Measurements from ENCODE around the gene MLXIP. TPM values are rescaled to one million over a fixed set of nuclear protein-coding genes. Genes with fewer than 3 reads are reported as not detected.

The MLXIP gene
- total and polyA plus RNA-seq, 2 of the 13 experiments (the other 11 are each of a cell fraction or from before 2014, with no cell fraction given), result 5.3 to 6.7 TPM

DNA sequence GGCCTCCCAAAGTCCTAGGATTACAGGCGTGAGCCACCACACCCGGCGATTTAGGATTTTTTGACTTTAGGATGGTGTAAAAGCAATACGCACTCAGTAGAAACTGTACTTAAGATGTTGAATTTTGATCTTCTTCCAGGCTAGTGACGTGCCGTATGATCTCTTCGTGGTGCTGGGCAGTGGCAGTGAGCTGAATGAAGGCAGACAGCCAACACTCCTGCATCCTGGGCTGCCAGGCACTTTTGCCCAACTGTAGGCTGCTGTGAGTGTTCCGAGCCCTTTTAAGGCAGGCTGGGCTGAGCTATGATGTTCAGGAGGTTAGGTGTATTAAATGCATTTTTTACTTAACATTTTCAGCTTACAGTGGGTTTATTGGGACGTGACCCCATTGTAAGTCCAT, 74.2 kb downstream of the MLXIP start:
- CTCF ChIA-PET (ENCODE audit: low intra/inter-chr PET ratio, low total read pairs), result no interaction called here
- Histone ChIP-seq H3K27me3 (ENCODE audit: control insufficient read depth in 1 of 2, insufficient read depth in 2 of 2, low read length in 2 of 2) (peaks cover 2 to 20% of the 10 kb centered on the region in 2 experiments; a peak in 3 of 5 replicates), H3K27ac (ENCODE audit: extremely low read length, insufficient read depth, low read length) (no peak overlapping the region), H3K79me2 (ENCODE audit: insufficient read depth, low read length) (no peaks in the 10 kb centered on the region), H3K9ac (ENCODE audit: insufficient read depth, low read depth, low read length) (no peak overlapping the region), H3K4me1 (ENCODE audit: insufficient read depth, low read length) (no peaks in the 10 kb centered on the region), H4K20me1 (ENCODE audit: insufficient read depth, low read length) (no peaks in the 10 kb centered on the region), H3K4me3 (replicated peaks in 1 of 3; ENCODE audit: insufficient read depth in 1 of 3, low read depth in 2 of 3, low read length in 3 of 3) (no peak overlapping the region), H3K9me3 (ENCODE audit: low read length) (no peaks in the 10 kb centered on the region), H3K4me2 (ENCODE audit: low read depth, low read length) (no peak overlapping the region), H3K36me3 (replicated peaks in 1 of 2; ENCODE audit: control insufficient read depth in 1 of 2, insufficient read depth in 2 of 2, low read length in 2 of 2) (no peaks in the 10 kb centered on the region), H2AFZ (ENCODE audit: low read length) (no peak overlapping the region)
- WGBS (ENCODE audit: low lambda C conversion rate), result 76% methylated on average over 8 of the region's 9 CpGs
- TF ChIP-seq ZBTB1 (CRISPR knock-in tag; IDR thresholded peaks at IDR 0.05; ENCODE audit: borderline replicate concordance), result no peak
- TF ChIP-seq, protein P1, sequence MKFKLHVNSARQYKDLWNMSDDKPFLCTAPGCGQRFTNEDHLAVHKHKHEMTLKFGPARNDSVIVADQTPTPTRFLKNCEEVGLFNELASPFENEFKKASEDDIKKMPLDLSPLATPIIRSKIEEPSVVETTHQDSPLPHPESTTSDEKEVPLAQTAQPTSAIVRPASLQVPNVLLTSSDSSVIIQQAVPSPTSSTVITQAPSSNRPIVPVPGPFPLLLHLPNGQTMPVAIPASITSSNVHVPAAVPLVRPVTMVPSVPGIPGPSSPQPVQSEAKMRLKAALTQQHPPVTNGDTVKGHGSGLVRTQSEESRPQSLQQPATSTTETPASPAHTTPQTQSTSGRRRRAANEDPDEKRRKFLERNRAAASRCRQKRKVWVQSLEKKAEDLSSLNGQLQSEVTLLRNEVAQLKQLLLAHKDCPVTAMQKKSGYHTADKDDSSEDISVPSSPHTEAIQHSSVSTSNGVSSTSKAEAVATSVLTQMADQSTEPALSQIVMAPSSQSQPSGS (CRISPR knock-in tag; IDR thresholded peaks at IDR 0.05), result no peak
- no peak for TF ChIP-seq ZNF343 (CRISPR knock-in tag; IDR thresholded peaks at IDR 0.05)
- TF ChIP-seq HNRNPH1 (optimal IDR thresholded peaks at IDR 0.05; ENCODE audit: low read depth, low read length), result no peak
- TF ChIP-seq, protein P2, sequence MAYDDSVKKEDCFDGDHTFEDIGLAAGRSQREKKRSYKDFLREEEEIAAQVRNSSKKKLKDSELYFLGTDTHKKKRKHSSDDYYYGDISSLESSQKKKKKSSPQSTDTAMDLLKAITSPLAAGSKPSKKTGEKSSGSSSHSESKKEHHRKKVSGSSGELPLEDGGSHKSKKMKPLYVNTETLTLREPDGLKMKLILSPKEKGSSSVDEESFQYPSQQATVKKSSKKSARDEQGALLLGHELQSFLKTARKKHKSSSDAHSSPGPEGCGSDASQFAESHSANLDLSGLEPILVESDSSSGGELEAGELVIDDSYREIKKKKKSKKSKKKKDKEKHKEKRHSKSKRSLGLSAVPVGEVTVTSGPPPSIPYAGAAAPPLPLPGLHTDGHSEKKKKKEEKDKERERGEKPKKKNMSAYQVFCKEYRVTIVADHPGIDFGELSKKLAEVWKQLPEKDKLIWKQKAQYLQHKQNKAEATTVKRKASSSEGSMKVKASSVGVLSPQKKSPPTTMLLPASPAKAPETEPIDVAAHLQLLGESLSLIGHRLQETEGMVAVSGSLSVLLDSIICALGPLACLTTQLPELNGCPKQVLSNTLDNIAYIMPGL (CRISPR knock-in tag; IDR thresholded peaks at IDR 0.05; ENCODE audit: borderline replicate concordance in 1 of 2, low read depth in 1 of 2), result no peak
- TF ChIP-seq, protein P3, sequence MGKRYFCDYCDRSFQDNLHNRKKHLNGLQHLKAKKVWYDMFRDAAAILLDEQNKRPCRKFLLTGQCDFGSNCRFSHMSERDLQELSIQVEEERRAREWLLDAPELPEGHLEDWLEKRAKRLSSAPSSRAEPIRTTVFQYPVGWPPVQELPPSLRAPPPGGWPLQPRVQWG (CRISPR knock-in tag; IDR thresholded peaks at IDR 0.05; ENCODE audit: borderline replicate concordance, low read depth), result no peak
- TF ChIP-seq ZSCAN21 (CRISPR knock-in tag; IDR thresholded peaks at IDR 0.05; ENCODE audit: borderline replicate concordance), result no peak
- TF ChIP-seq ZNF629 (CRISPR knock-in tag; conservative IDR thresholded peaks at IDR 0.05), result no peak
- no peak for TF ChIP-seq CBX1 (IDR thresholded peaks at IDR 0.05; ENCODE audit: low read depth)
- TF ChIP-seq ZNF138 (CRISPR knock-in tag; IDR thresholded peaks at IDR 0.05; ENCODE audit: low read depth), result no peak
- TF ChIP-seq TRIM24 (CRISPR knock-in tag; IDR thresholded peaks at IDR 0.05), result no peak
- TF ChIP-seq, protein P4, sequence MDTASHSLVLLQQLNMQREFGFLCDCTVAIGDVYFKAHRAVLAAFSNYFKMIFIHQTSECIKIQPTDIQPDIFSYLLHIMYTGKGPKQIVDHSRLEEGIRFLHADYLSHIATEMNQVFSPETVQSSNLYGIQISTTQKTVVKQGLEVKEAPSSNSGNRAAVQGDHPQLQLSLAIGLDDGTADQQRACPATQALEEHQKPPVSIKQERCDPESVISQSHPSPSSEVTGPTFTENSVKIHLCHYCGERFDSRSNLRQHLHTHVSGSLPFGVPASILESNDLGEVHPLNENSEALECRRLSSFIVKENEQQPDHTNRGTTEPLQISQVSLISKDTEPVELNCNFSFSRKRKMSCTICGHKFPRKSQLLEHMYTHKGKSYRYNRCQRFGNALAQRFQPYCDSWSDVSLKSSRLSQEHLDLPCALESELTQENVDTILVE (CRISPR knock-in tag; IDR thresholded peaks at IDR 0.05), result no peak
- TF ChIP-seq ZEB1 (IDR thresholded peaks at IDR 0.05; ENCODE audit: insufficient replicate concordance, low read depth), result no peak
- TF ChIP-seq SRSF4 (IDR thresholded peaks at IDR 0.05; ENCODE audit: low read depth, low read length, poor library complexity, severe bottlenecking), result no peak
- TF ChIP-seq AKAP8 (CRISPR knock-in tag; IDR thresholded peaks at IDR 0.05), result no peak
- TF ChIP-seq PHF20 (CRISPR knock-in tag; IDR thresholded peaks at IDR 0.05), result no peak
- no peak for TF ChIP-seq RBFOX2 (IDR thresholded peaks at IDR 0.05; ENCODE audit: low read depth, low read length)
- TF ChIP-seq, protein P5, sequence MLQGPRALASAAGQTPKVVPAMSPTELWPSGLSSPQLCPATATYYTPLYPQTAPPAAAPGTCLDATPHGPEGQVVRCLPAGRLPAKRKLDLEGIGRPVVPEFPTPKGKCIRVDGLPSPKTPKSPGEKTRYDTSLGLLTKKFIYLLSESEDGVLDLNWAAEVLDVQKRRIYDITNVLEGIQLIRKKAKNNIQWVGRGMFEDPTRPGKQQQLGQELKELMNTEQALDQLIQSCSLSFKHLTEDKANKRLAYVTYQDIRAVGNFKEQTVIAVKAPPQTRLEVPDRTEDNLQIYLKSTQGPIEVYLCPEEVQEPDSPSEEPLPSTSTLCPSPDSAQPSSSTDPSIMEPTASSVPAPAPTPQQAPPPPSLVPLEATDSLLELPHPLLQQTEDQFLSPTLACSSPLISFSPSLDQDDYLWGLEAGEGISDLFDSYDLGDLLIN (CRISPR knock-in tag; IDR thresholded peaks at IDR 0.05; ENCODE audit: borderline replicate concordance), result no peak
- TF ChIP-seq ZNF558 (CRISPR knock-in tag; IDR thresholded peaks at IDR 0.05; ENCODE audit: borderline replicate concordance), result no peak
- no peak for TF ChIP-seq HOXA5 (CRISPR knock-in tag; IDR thresholded peaks at IDR 0.05)
- in situ Hi-C loops (cut with HindIII; ENCODE audit: extremely low pct_ligation_motif_present, low pct_unique_long_range_greater_than_20kb), result no loop called here
- intact Hi-C loops (cut with micrococcal nuclease; ENCODE audit: unreplicated experiment), result no loop called here
- DNase-seq (ENCODE audit: low spot score) (no peak), ATAC-seq (no peak), FAIRE-seq (no peak)
- POLR2A ChIA-PET, result no interaction called here
- BruUV-seq (replicated peaks), result no TSS peak
